Epithelial cell of umbilical artery (primary cell): ENCODE measurements around the gene MAFF. TPM values are rescaled to one million over a fixed set of nuclear protein-coding genes. Genes with fewer than 3 reads are reported as not detected.

Experiments used
- total RNA-seq: library from RNA; depleted of rRNA; stranded (reverse); fragments of >200 nt; gene quantifications from 2 replicates; pipeline ENCODE4 v1.2.3, GENCODE V29; 2014

Gene MAFF
- total RNA-seq, result 43.5 and 66.6 TPM in 2 replicates

DNA sequence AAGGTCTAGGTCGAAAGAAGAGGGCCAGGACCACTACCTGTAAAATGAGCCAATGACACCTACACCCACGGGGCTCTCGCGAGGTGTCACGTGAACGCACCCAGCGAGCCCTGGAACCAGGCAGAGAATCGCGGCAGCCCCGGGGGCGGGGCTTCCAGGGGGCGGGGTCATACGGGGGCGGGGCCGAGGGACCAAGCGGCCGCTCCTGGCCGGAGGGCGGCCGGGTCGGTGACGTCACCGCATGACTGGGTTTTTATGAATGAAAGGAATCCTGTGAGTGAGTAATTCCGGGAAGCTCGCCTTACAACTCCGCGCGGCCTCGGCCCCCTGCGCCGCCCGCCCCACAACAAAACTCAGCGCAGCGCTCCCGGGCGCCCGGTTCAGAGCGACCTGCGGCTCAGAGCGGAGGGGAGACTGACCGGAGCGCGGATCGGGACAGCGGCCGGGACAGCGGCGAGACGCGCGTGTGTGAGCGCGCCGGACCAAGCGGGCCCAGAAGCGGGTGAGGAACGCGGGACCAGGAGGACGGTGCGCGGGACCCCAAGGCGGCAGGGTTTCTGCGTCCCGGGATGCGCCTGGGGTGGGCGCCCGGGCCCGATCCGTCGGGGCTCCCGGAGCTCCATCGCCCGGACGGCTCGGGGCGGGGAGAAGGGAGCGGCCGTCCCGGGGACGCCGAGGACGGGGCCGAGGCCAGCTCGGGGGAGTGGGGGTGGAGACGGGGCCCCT is at the start of gene MAFF:
TSS of gene MAFF (plus strand) at position 284 of the 726 bp plus-strand sequence. CDS start 11,860 bp downstream, outside the sequence.

DNA sequence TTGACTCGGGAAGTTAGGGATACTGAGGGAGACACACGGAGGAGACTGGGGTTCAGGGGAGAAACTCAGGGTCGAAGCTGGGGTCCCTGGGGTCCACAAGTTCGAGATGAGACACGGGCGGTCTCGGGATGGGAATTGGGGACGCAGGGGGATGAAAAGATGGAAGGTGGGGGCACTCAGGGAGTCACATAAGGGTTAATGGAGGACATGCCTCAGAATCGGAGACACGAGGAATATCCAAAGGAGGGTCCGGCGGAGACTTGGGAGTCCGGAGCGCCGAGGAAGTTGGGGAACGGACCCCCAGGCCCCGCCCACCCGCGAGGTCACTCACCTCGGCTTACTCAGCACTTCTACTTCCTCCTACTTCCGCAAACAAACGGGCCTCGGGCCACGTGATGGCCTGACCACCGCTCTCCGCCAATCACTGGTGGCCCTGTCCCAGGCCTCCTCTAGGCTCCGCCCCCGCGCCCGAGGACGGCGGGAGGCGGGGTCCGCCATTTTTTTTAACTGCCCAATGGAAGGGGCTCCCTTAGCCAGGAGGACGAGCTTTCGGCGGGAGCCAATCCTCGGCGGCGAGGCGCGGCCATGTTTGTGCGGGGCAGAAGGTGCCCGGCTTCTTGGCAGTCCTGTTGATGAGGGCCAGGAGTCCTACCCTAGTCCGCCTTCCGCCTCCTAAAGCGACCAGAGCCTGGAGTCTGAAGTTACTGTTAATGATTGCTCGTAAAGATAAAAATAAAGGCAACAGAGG is 20.2 kb upstream of the MAFF start, which contains the start of gene PLA2G6:
TSS of gene PLA2G6 (minus strand) at position 378 of the 748 bp plus-strand sequence. CDS start 12,404 bp downstream, outside the sequence.

Other genes with a start within 250 kb of the MAFF start
- 0.32 TPM in 1 of 2 replicates, not detected in the other for gene C22orf23, start 248.4 kb upstream of the MAFF start, total RNA-seq
- gene POLR2F, start 248.3 kb upstream of the MAFF start, total RNA-seq, result 46.0 and 78.0 TPM in 2 replicates
- not detected in 2 replicates for gene SOX10, start 217.4 kb upstream of the MAFF start, total RNA-seq
- 5.8 and 17.8 TPM in 2 replicates for gene PICK1, start 144.6 kb upstream of the MAFF start, total RNA-seq
- gene SLC16A8, start 117.8 kb upstream of the MAFF start, total RNA-seq, result under 0.01 TPM in 1 of 2 replicates, not detected in the other
- gene BAIAP2L2, start 91.3 kb upstream of the MAFF start, total RNA-seq, result not detected in 2 replicates
- gene PLA2G6, start 20.2 kb upstream of the MAFF start, total RNA-seq, result 1.9 and 9.4 TPM in 2 replicates
- gene TMEM184B, start 71.0 kb downstream of the MAFF start, total RNA-seq, result 19.6 and 22.7 TPM in 2 replicates
- 84.5 and 117 TPM in 2 replicates for gene CSNK1E, start 115.4 kb downstream of the MAFF start, total RNA-seq